Panc1 (cell line): ENCODE data around the gene EFNA5. TPM values are rescaled to one million over a fixed set of nuclear protein-coding genes. Genes with fewer than 3 reads are reported as not detected.

ENCODE experiments used
- ATAC-seq: fragments of 200-7000 bp; cut with Tn5 transposase; 2 replicates; pipeline ENCODE4 v1.9.1; 2020; ENCODE audit warnings: mild to moderate bottlenecking, moderate library complexity
- BruUV-seq: library from RNA; stranded (reverse); fragments of 400-500 nt; replicated peaks from 2 replicates; lab custom pipeline; 2021; lab: Mats Ljungman, UMichigan
- CTCF ChIA-PET: fragments of 300-600 bp; sonication (Branson Sonifier 250); formaldehyde crosslinking; loops from one replicate; lab custom pipeline; 2022; ENCODE audit warnings: antibody characterized with exemption; lab: Charles Lee
- POLR2A ChIA-PET: fragments of 300-600 bp; sonication (Branson Sonifier 250); formaldehyde crosslinking; loops from one replicate; lab custom pipeline; 2022; ENCODE audit warnings: antibody characterized with exemption; lab: Charles Lee
- DNase-seq: peaks from one replicate; pipeline ENCODE4 v3.0.0-alpha.2; 2010; ENCODE audit warnings: low read depth, low spot score
- H3K27ac ChIP-seq: 2 replicates; pipeline ENCODE4 v1.5.1; 2011; ENCODE audit warnings: mild to moderate bottlenecking, low read length, inconsistent platforms
- H3K27me3 ChIP-seq: fragments of 200-500 bp; sonication (Bioruptor generic); 2 replicates; pipeline ENCODE4 v1.6.0; 2014; ENCODE audit warnings: low read length, inconsistent platforms; ENCODE audit not compliant: control insufficient read depth, insufficient read depth
- H3K36me3 ChIP-seq: fragments of 200-500 bp; sonication (Bioruptor generic); 2 replicates; pipeline ENCODE4 v1.5.1; 2014; ENCODE audit warnings: inconsistent platforms, mild to moderate bottlenecking, low read length, moderate library complexity; ENCODE audit not compliant: control insufficient read depth, insufficient read depth
- H3K4me1 ChIP-seq: 2 replicates; pipeline ENCODE4 v1.5.1; 2011; ENCODE audit warnings: inconsistent platforms, mild to moderate bottlenecking, low read length, moderate library complexity; ENCODE audit not compliant: control insufficient read depth, insufficient read depth
- H3K4me3 ChIP-seq, 2 experiments: 2 replicates each; pipeline ENCODE4 v1.5.1; 2011 to 2012; ENCODE audit warnings: low read depth in 2 of 2, low read length in 2 of 2, mild to moderate bottlenecking in 2 of 2, inconsistent platforms in 1 of 2, moderate library complexity in 1 of 2
- H3K9me3 ChIP-seq: fragments of 200-500 bp; sonication (Bioruptor generic); 2 replicates; pipeline ENCODE4 v1.5.1; 2014; ENCODE audit warnings: low read depth, mild to moderate bottlenecking, inconsistent platforms, low read length, moderate library complexity; ENCODE audit not compliant: control insufficient read depth, insufficient read depth
- CTCF ChIP-seq: fragments of 450-650 bp; IDR thresholded peaks from 2 replicates; pipeline ENCODE4 v1.5.1; 2017; ENCODE audit warnings: mild to moderate bottlenecking
- POLR2AphosphoS5 ChIP-seq: IDR thresholded peaks from 2 replicates; pipeline ENCODE4 v1.6.1; 2012; ENCODE audit warnings: mild to moderate bottlenecking, low read depth, low read length, moderate library complexity
- REST ChIP-seq, 2 experiments: IDR thresholded peaks; 2 replicates each; pipeline ENCODE4 v1.6.1; 2011 to 2012; ENCODE audit warnings: low read depth in 2 of 2, control low read depth in 1 of 2, low read length in 1 of 2, mild to moderate bottlenecking in 1 of 2, moderate library complexity in 1 of 2; ENCODE audit not compliant: insufficient read depth in 1 of 2
- SIN3A ChIP-seq: IDR thresholded peaks from 2 replicates; pipeline ENCODE4 v1.6.1; 2012; ENCODE audit warnings: low read depth, mild to moderate bottlenecking, low read length, moderate library complexity, borderline replicate concordance; ENCODE audit not compliant: insufficient read depth
- TCF7L2 ChIP-seq: IDR thresholded peaks from 2 replicates; pipeline ENCODE4 v1.6.1; 2011; ENCODE audit warnings: mild to moderate bottlenecking, low read depth, low read length, inconsistent platforms
- in situ Hi-C: cut with HindIII; loops from 2 replicates; pipeline ENCODE4 v1.10.0; 2016; ENCODE audit warnings: low sequenced_read_pairs, low pct_unique_long_range_greater_than_20kb
- intact Hi-C: fragments of 100-400 bp; cut with micrococcal nuclease; formaldehyde crosslinking; loops from one replicate; pipeline ENCODE4 v1.10.0; 2022; ENCODE audit not compliant: unreplicated experiment
- total RNA-seq: library from RNA; stranded (reverse); gene quantifications from one replicate; pipeline ENCODE4 v1.2.1, GENCODE V29; 2021; ENCODE audit not compliant: unreplicated experiment

The EFNA5 gene
- total RNA-seq, 1 experiment from 2014 or later = 30.5 TPM

- intact Hi-C loops = no loop called here
- Histone ChIP-seq H3K4me1 (peaks cover 20% of the 10 kb centered on the region), H3K4me3 (no peak overlapping the region), H3K9me3 (no peaks in the 10 kb centered on the region), H3K36me3 (no peaks in the 10 kb centered on the region), H3K27ac (no peak overlapping the region), H3K27me3 (no peaks in the 10 kb centered on the region)
- POLR2A ChIA-PET = no interaction called here
- DNase-seq (no peak), ATAC-seq (no peak)
- in situ Hi-C loops = no loop called here
- TF ChIP-seq SIN3A (no peak), TCF7L2 (no peak), CTCF (no peak), POLR2AphosphoS5 (no peak), REST (IDR thresholded peaks at IDR 0.05; ENCODE audit: insufficient read depth in 1 of 2, low read depth in 2 of 2, low read length in 1 of 2) (no peak)
- BruUV-seq = no TSS peak
- CTCF ChIA-PET = no interaction called here
Observed at GRCh38 chr5:107604990-107605389, 65.7 kb downstream of the EFNA5 start.

- no peak for TF ChIP-seq SIN3A
- TF ChIP-seq POLR2AphosphoS5 = no peak
- no peak for TF ChIP-seq REST (IDR thresholded peaks at IDR 0.05; ENCODE audit: insufficient read depth in 1 of 2, low read depth in 2 of 2, low read length in 1 of 2)
- no peak for TF ChIP-seq TCF7L2
- TF ChIP-seq CTCF = no peak
- no peaks in the 10 kb centered on the region for H3K9me3 ChIP-seq
- ChIA-PET CTCF (interaction anchor here (0.6 to 1.1 kb wide), 2 partner anchors 8 to 66 kb away, joined by 4 to 7 read pairs; no protein-coding TSS in a partner anchor), POLR2A (interaction anchor here (0.6 kb wide), 1 partner anchor 108 kb away, joined by 8 read pairs; no protein-coding TSS in a partner anchor)
- DNase-seq (no peak), ATAC-seq (no peak)
- H3K27ac ChIP-seq = no peak overlapping the region
- H3K27me3 ChIP-seq = no peaks in the 10 kb centered on the region
- intact Hi-C loops = no loop called here
- H3K4me3 ChIP-seq = no peak overlapping the region
- peaks cover 20% of the 10 kb centered on the region for H3K4me1 ChIP-seq
- no peaks in the 10 kb centered on the region for H3K36me3 ChIP-seq
- in situ Hi-C loops = no loop called here
- BruUV-seq = no TSS peak
Observed at GRCh38 chr5:107604146-107604910, 66.4 kb downstream of the EFNA5 start.
